Adrenal gland (tissue), 12 donors: Measurements from ENCODE around the gene TET1. TPM values are rescaled to one million over a fixed set of nuclear protein-coding genes. Genes with fewer than 3 reads are reported as not detected.
"Not testable (repeated sequence)": the region's sequence is repeated elsewhere in the genome, so short reads cannot be mapped to it uniquely, and the experiment has no call there.

Source experiments
- DNase-seq, 7 donors: peaks; one replicate each; pipeline ENCODE4 v3.0.0-alpha.2; 2019 to 2020
- H3K27ac ChIP-seq, 5 donors: fragments of 200-600 bp; sonication (generic) in 4 of 5; 1 replicate in 3 of 5; 2 replicates in 2 of 5; pipeline versions ENCODE4 v1.5.1 to v1.8.0; 2016 to 2020; ENCODE audit warnings: mild to moderate bottlenecking in 1 of 5
- H3K27me3 ChIP-seq: fragments of 200-600 bp; 2 replicates; pipeline ENCODE4 v1.8.0; 2021
- H3K36me3 ChIP-seq, 2 donors: fragments of 200-600 bp; replicated peaks in 1 of 2; 1 replicate in 1 of 2; 2 replicates in 1 of 2; pipeline versions ENCODE4 v1.5.1 to v1.8.0; 2018 to 2022
- H3K4me1 ChIP-seq, 2 donors: fragments of 200-600 bp; replicated peaks in 1 of 2; 1 replicate in 1 of 2; 2 replicates in 1 of 2; pipeline versions ENCODE4 v1.5.1 to v1.8.0; 2018 to 2021
- H3K4me3 ChIP-seq, 4 donors: fragments of 200-600 bp; sonication (generic) in 3 of 4; one replicate each; pipeline ENCODE4 v1.5.1; 2016 to 2018
- H3K9me3 ChIP-seq, 3 donors: fragments of 200-600 bp; sonication (generic) in 1 of 3; replicated peaks in 1 of 3; 1 replicate in 2 of 3; 2 replicates in 1 of 3; pipeline versions ENCODE4 v1.5.1 to v1.8.0; 2016 to 2021
- POLR2A ChIP-seq, 2 donors: fragments of 450-650 bp; IDR thresholded peaks; one replicate each; pipeline ENCODE4 v1.6.1; 2017; ENCODE audit warnings: antibody characterized with exemption in 2 of 2, mild to moderate bottlenecking in 2 of 2, moderate library complexity in 1 of 2
- WGBS, 4 donors: extraction: QIAGEN DNeasy Blood & Tissue Kit in 2 of 4; methylation state at CpG; one replicate each; pipeline versions ENCODE4 v1.1.5 to v1.1.7; 2013 to 2017; 5-methylcytosine and 5-hydroxymethylcytosine counted together
- intact Hi-C, 2 donors: fragments of 100-400 bp; cut with DNase I; formaldehyde crosslinking; loops; one replicate each; pipeline versions ENCODE4 v1.14.1 to v1.15.0; 2022 to 2023
- polyA plus RNA-seq, 3 donors: library from polyadenylated mRNA; stranded (reverse); fragments of 200-250 nt in 2 of 3; fragments of 350-450 nt in 1 of 3; fragmentation: Illumina TruSeq in 1 of 3; extraction: RNeasy Lipid Tissue Mini Kit (QIAGEN cat#74804) in 1 of 3; gene quantifications; one replicate each; pipeline ENCODE4 v1.2.3, GENCODE V29; 2013 to 2014
- total RNA-seq, 9 donors: library from RNA; depleted of rRNA in 4 of 9; stranded (reverse); fragments of >200 nt in 4 of 9; fragments of 120-200 nt in 1 of 9; fragmentation: NEBNext Ultra II Directional in 1 of 9; extraction: Animal tissue kit (Norgen Biotek cat#: 25700) in 1 of 9; gene quantifications; one replicate each; pipeline versions ENCODE4 v1.1.0 to v1.2.4, GENCODE V29; 2013 to 2023
- TF ChIP-seq, protein P1 (sequence below), 6 experiments: fragments of 450-650 bp in 4 of 6; fragments of 200-600 bp in 2 of 6; sonication (generic) in 1 of 6; IDR thresholded peaks; 1 replicate in 5 of 6; 2 replicates in 1 of 6; pipeline versions ENCODE4 v1.5.1 to v1.8.0; 2016 to 2021; ENCODE audit warnings: antibody characterized with exemption in 6 of 6, mild to moderate bottlenecking in 2 of 6, moderate library complexity in 1 of 6
- donor health status: healthy with polysubstance abuse.
- donor health status: Bipolar disorder and iron deficiency.
- donor health status: DM: yes; HTN: yes; CAD: no.
- donor health status: DM: no; HTN: no; CAD: no.
- donor health status: DM: no; HTN: no; CAD: no.
- donor health status: DM: yes; HTN: yes; CAD: no.

TET1 gene
- total and polyA plus RNA-seq, 12 donors, result 0.07 to 10.0 (median 1.4) TPM

DNA sequence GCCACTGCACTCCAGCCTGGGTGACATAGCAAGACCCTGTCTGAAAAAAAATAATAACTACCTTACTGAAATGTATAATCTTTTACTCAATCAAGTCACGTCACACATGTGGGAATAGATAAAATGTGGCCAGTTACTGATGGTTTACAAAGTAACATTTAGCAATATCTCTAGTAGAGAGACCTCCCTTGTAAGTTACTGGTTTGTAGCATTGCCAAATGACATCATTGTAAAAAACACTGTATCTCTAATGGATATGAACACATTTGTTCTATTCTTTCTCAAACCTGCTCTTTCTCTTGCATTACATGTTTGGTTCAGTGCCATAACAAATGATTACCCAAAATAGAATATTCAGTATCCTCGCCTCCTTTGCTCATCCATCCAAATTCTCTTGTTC, 18.8 kb downstream of the TET1 start:
- H3K27ac ChIP-seq, result no peak overlapping the region
- no peaks in the 10 kb centered on the region for H3K36me3 ChIP-seq
- H3K9me3 ChIP-seq, result no peaks in the 10 kb centered on the region
- no peak for TF ChIP-seq POLR2A (IDR thresholded peaks at IDR 0.05)
- TF ChIP-seq, protein P1, sequence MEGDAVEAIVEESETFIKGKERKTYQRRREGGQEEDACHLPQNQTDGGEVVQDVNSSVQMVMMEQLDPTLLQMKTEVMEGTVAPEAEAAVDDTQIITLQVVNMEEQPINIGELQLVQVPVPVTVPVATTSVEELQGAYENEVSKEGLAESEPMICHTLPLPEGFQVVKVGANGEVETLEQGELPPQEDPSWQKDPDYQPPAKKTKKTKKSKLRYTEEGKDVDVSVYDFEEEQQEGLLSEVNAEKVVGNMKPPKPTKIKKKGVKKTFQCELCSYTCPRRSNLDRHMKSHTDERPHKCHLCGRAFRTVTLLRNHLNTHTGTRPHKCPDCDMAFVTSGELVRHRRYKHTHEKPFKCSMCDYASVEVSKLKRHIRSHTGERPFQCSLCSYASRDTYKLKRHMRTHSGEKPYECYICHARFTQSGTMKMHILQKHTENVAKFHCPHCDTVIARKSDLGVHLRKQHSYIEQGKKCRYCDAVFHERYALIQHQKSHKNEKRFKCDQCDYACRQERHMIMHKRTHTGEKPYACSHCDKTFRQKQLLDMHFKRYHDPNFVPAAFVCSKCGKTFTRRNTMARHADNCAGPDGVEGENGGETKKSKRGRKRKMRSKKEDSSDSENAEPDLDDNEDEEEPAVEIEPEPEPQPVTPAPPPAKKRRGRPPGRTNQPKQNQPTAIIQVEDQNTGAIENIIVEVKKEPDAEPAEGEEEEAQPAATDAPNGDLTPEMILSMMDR (IDR thresholded peaks at IDR 0.05), result no peak
- H3K27me3 ChIP-seq, result no peaks in the 10 kb centered on the region
- WGBS, 4 donors, result 81 to 93% (median 89%) methylated on average over 2 of the region's 2 CpGs
- no peak overlapping the region for H3K4me3 ChIP-seq
- intact Hi-C loops, result no loop called here
- no peaks in the 10 kb centered on the region for H3K4me1 ChIP-seq
- no peak for DNase-seq

DNA sequence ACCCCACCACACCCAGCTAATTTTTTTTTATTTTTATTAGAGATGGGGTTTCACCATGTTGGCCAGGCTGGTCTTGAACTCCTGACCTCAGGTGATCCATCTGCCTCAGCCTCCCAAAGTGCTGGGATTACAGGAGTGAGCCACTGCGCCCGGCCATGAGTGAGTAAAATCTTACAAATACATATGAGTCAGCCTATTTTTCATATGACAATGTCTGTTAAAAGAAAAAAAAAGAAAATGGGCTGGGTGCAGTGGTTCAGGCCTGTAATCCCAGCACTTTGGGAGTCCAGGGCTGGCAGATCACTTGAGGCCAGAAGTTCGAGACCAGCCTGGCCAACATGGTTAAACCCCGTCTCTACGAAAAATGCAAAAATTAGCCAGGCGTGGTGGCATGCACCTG, 24.1 kb downstream of the TET1 start:
- H3K4me1 ChIP-seq, H3K27me3 ChIP-seq, H3K36me3 ChIP-seq, intact Hi-C loops, H3K27ac ChIP-seq, H3K9me3 ChIP-seq, DNase-seq, H3K4me3 ChIP-seq: not testable (repeated sequence)
- WGBS, 4 donors, result 85 to 89% (median 87%) methylated on average over 6 of the region's 6 CpGs

DNA sequence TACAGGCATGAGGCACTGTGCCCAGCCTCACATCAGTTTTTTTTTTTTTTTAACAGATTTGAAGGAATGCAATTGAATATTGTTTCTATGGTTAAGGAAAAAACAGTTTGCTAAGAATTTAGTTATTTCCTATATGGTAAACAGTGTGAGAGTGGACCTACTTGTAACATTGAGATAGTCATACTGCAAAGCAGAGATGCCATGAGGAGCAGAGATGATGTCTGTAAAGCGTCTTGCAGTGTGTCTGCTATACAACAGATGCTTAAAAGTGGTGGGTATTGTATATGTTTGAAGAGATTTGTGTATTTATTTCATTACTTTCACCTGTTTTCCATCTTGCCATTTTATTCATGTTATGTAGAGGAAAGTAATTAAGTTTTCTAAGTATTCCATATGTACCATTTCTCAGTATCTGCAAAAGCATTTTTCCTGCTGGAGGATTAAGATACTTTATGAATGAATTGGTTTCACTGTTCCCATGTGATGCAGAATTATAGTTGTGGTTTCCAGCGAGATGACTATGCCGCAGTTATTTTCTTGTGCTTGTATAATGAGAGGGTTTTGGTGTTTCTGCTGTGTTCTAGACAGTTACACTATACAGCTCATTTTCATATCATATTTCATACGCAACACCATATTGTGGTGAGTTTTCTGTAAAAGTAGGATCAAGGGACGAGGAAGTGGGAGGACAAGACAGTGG, 26.6 kb downstream of the TET1 start:
- no peaks in the 10 kb centered on the region for H3K4me1 ChIP-seq
- no peak overlapping the region for H3K27ac ChIP-seq
- intact Hi-C loops, result no loop called here
- H3K9me3 ChIP-seq, result no peaks in the 10 kb centered on the region
- no peak overlapping the region for H3K4me3 ChIP-seq
- H3K27me3 ChIP-seq, result no peaks in the 10 kb centered on the region
- 88 to 92% (median 90%) methylated on average over 5 of the region's 5 CpGs for WGBS, 4 donors
- DNase-seq, result no peak
- no peak for TF ChIP-seq POLR2A (IDR thresholded peaks at IDR 0.05)
- TF ChIP-seq, protein P1 (IDR thresholded peaks at IDR 0.05), result no peak
- no peaks in the 10 kb centered on the region for H3K36me3 ChIP-seq

DNA sequence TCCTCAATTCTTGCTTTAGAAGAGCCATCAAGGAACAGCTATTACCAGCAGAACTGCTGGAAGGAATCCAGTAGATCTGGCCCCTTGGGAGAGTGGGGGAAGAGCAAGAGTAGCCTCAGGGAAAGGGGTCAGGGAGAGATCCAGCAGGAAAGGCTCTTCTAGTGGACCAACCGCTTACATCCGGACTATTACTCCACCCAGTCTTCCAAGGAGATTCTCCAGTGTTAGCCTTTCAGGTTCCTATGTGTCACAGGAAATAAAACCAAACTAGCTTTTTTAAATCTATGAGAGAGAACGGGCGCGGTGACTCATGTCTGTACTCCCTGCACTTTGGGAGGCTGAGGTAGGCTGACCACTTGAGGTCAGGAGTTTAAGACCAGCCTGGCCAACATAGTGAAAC, 34.3 kb downstream of the TET1 start:
- Histone ChIP-seq H3K9me3 (no peaks in the 10 kb centered on the region), H3K27ac (no peak overlapping the region), H3K27me3 (no peaks in the 10 kb centered on the region), H3K4me3 (no peak overlapping the region), H3K4me1 (peaks cover 3 to 5% of the 10 kb centered on the region in 2 donors), H3K36me3 (no peaks in the 10 kb centered on the region)
- TF ChIP-seq POLR2A (IDR thresholded peaks at IDR 0.05), result no peak
- TF ChIP-seq, protein P1 (IDR thresholded peaks at IDR 0.05), result no peak
- WGBS, 4 donors, result 76 to 92% (median 82%) methylated on average over 5 of the region's 5 CpGs
- intact Hi-C loops, result no loop called here
- DNase-seq, result no peak

DNA sequence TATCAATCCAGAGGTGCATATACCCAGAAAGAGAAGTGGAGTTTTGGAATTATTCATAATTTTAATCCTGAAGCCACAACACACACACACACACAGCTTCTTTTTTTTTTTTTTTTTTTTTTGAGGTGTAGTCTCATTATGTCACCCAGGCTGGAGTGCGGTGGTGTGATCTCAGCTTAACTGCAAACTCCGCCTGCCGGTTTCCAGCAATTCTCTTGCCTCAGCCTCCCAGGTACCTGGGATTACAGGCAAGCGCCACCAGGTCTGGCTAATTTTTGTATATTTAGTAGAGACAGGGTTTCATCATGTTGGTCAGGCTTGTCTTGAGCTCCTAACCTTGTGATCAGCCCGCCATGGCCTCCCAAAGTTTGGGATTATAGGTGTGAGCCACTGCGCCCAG, 35.4 kb downstream of the TET1 start:
- H3K27me3 ChIP-seq, result no peaks in the 10 kb centered on the region
- H3K4me3 ChIP-seq, result no peak overlapping the region
- H3K27ac ChIP-seq, result no peak overlapping the region
- WGBS, 4 donors, result 94 to 96% (median 96%) methylated on average over 5 to 6 of the region's 6 CpGs
- TF ChIP-seq POLR2A (IDR thresholded peaks at IDR 0.05), result no peak
- TF ChIP-seq, protein P1 (IDR thresholded peaks at IDR 0.05), result no peak
- intact Hi-C loops, result loop anchor here in 1 of 2 donors (5.0 kb wide), 1 partner anchor 33 kb away; the partner anchor contains the start of gene TET1
- peaks cover 7 to 10% of the 10 kb centered on the region in 2 donors for H3K4me1 ChIP-seq
- H3K9me3 ChIP-seq, result no peaks in the 10 kb centered on the region
- no peak for DNase-seq
- H3K36me3 ChIP-seq, result no peaks in the 10 kb centered on the region
